HG02973 (cell line): ENCODE data around the gene CSNK1A1.
A peak's percentile ranks its signal among the peaks of the same experiment; 100 is the strongest.
"Not testable (repeated sequence)": the region's sequence is repeated elsewhere in the genome, so short reads cannot be mapped to it uniquely, and the experiment has no call there.

ENCODE experiments used
- ATAC-seq: cut with Tn5 transposase; IDR thresholded peaks from one replicate; pipeline ENCODE4 v1.9.1; 2021; ENCODE audit warnings: moderate library complexity; ENCODE audit not compliant: unreplicated experiment

CSNK1A1 gene

GRCh38 chr5:149551227-149552037 lies at the start of gene CSNK1A1:
TSS of gene CSNK1A1 (minus strand) at chr5:149551439. CDS start at chr5:149550964, 475 bp downstream.
- peak; percentile 85 for ATAC-seq

- ATAC-seq: no peak
Observed at GRCh38 chr5:149600932-149601331, 49.7 kb upstream of the CSNK1A1 start.

DNA sequence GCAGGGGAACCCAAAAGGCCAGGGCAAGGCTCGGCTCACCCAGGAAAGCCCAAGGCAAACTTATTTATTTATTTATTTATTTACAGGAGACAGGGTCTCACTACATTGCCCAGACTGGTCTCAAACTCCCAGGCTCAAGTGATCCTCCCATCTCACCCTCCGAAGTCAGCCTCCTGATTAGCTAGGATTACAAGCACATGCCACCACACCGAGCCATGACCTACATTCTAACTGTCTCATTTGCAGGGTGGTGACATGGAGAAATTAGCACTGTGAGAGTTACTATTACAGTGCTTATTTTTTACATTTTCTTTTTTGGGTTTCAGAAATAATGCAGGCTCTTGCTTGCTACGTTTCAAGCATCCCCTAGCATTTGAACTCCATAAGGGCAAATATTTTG lies 48.1 kb upstream of the CSNK1A1 start:
- ATAC-seq: no peak

GRCh38 chr5:149598966-149599365 lies 47.7 kb upstream of the CSNK1A1 start:
- ATAC-seq: no peak

- ATAC-seq: not testable (repeated sequence)
Observed at GRCh38 chr5:149598234-149598633, 47.0 kb upstream of the CSNK1A1 start.

DNA sequence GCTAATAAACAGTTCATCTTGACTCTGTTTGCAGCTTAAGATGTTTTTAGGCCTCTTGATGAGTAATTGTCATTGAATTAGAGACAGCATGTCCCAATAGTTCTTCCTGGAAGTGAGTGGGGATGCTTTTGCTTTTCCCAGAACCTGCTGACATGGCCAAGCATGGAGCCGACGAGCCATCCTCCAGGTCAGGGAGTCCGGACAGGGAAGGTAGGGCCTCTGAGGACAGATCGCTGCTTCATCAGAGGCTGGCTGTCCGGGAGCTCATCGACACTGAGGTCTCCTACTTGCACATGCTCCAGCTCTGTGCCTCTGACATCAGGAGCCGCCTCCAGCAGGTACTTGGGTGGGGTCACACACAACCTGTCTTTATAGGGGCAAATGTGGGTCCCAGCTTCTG lies 46.4 kb upstream of the CSNK1A1 start:
- no peak for ATAC-seq

DNA sequence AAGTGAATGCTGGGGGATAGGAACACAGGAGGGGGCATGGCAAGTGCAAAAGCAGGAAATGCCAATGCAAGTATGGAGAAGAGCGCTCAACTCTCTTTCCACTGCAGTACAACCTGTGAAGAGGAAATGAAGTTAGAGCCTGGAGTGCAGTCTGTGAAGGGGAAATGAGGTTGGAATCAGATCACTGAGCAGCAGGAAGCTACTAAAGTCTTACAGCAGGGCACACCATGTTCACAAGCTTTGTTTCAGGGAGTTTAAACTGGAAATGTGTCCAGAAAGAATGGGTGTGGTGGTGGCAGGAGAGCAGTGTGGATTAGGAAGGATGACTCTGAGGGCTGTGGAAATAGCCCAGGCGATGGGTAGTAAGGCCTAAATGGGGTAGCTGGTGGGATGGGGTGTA lies 45.5 kb upstream of the CSNK1A1 start:
- ATAC-seq: no peak

DNA sequence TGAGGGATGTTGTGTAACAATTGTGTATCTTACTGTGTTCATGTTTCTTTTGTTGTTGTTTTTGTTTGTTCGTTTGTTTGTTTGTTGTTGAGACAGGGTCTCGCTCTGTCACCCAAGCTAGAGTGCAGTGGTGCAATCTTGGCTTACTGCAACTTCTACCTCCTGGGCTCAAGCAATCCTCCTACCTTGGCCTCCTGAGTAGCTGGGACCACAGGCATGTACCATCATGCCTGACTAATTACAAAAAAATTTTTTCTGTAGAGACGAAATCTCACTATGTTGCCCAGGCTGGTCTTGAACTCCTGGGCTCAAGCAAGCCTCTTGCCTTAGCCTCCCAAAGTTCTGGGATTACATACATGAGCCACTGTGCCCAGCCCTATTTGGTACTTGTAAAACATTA lies 43.9 kb upstream of the CSNK1A1 start:
- ATAC-seq: not testable (repeated sequence)

GRCh38 chr5:149594206-149594895 lies 43.1 kb upstream of the CSNK1A1 start:
- no peak for ATAC-seq

DNA sequence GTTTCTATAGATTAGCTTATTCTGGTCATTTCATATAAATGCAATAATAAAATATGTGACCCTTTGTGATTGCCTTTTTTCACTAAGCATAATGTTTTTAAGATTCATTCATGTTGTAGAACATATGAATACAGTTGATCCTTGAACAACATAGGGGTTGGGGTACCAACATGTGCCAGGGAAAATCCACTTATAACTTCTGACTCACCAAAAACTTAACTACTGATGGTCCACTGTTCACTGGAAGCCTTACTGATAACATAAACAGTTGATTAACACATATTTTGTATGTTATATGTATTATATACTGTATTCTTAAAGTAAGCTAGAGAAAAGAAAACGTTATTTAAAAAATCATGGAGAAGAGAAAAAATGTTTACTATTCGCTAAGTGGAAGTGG lies 42.1 kb upstream of the CSNK1A1 start:
- no peak for ATAC-seq

- ATAC-seq: no peak
Observed at GRCh38 chr5:149588936-149589335, 37.7 kb upstream of the CSNK1A1 start.

DNA sequence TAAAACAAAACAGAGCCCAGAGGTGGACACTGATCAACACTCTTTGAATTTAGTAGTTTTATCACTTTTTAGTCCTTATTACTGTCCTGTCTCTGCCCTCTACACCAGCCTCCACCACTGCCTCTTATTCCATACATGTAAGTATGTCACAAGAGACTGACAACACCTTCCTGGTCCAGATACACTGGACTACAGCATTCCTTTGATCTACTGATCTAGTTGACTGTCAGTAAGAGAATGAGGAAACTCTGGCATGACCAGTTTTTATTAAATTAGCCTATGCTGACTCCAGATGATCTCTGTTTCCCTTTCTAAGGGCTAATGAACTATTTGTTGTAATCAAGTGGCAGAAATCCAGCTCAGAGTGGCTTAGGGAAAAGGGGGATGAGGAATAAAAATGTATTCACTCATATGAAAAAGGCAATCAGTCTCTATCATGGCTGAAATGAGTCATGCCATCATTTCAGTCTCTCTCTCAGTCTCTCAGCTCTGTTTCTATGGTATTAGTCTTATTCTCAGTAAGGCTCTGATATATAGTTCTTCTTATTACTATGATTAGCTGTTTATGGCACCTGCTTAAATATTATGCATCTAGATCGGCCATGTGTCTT lies 35.6 kb upstream of the CSNK1A1 start:
- no peak for ATAC-seq

- no peak for ATAC-seq
Observed at GRCh38 chr5:149585910-149586309, 34.7 kb upstream of the CSNK1A1 start.

GRCh38 chr5:149584121-149584520 lies 32.9 kb upstream of the CSNK1A1 start:
- no peak for ATAC-seq

- ATAC-seq: no peak
Observed at GRCh38 chr5:149583394-149583793, 32.2 kb upstream of the CSNK1A1 start.

GRCh38 chr5:149581931-149582768 lies 30.9 kb upstream of the CSNK1A1 start:
- no peak for ATAC-seq

GRCh38 chr5:149581192-149581861 lies 30.1 kb upstream of the CSNK1A1 start, which contains the start of gene ARHGEF37:
TSS of gene ARHGEF37 (plus strand) at chr5:149581498. CDS start at chr5:149597770, 16,272 bp downstream.
- ATAC-seq: no peak

DNA sequence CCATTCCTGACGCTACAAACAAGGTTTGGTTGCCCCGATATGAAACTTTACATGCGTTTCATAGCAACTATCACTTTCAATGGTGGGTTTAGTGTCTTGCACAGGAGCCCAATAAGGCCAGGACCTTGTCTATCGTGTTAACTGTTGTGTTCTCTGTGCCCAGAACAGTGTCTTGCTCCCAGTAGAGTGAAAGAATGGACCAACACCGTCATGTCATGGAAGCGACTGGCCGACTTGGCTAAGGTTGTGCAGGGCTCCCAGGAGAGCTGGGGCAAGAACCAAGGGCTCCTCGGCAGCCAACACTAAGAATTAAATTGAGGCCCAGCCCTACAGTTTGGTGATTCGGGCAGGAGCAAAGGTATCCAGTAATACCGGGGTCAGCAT lies 29.6 kb upstream of the CSNK1A1 start:
- ATAC-seq: no peak

DNA sequence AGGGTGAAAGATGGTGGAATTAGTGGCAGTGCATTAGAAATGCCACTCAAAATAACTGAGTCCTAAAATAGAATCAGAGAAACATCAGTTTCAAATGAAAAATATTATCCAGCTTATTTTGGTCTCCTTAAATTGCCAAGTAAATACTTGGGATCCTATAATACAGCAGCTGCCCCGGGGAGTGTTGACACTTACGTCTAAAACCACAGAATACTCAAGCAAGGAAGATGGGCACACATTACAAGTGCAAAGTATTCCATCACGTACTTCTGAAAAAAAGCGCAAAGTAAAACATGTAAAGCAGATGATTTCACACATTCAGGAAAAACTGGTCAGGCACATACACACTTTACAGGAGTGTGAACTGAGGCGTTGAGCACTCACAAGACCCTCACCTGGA lies 27.7 kb upstream of the CSNK1A1 start:
- no peak for ATAC-seq

DNA sequence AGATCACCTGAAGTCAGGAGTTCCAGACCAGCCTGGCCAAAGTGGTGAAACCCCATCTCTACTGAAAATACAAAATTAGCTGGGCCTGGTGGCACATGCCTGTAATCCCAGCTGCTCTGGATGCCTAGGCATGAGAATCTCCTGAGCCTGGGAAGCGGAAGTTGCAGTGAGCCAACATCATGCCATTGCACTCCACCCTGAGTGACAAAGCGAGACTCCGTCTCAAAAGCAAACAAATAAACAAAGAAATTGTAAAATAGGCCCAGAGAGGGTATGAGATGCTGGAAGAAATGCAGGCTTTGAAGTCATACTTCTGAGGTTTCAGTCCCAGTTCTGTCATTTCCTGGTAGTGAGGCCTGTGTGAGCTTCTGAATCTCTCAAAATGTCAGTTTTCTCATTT lies 24.8 kb upstream of the CSNK1A1 start:
- ATAC-seq: no peak
